GM12878 (cell line): Measurements from ENCODE around the gene CCDC12.

ENCODE experiments used
- CBX5 ChIP-seq: sonication (generic); IDR thresholded peaks from 2 replicates; pipeline ENCODE4 v1.6.1; 2016; ENCODE audit warnings: low read depth, moderate library complexity, mild to moderate bottlenecking, inconsistent platforms
- CHD4 ChIP-seq: fragments of 200-600 bp; sonication (generic); IDR thresholded peaks from 2 replicates; pipeline ENCODE4 v1.6.1; 2016; ENCODE audit warnings: mild to moderate bottlenecking
- POLR2AphosphoS5 ChIP-seq: IDR thresholded peaks from 2 replicates; pipeline ENCODE4 v1.6.1; 2011; ENCODE audit warnings: mild to moderate bottlenecking, low read length, inconsistent platforms
- ZNF24 ChIP-seq: fragments of 450-650 bp; IDR thresholded peaks from 2 replicates; pipeline ENCODE4 v1.6.1; 2017; ENCODE audit warnings: antibody characterized with exemption, mild to moderate bottlenecking
- TF ChIP-seq, protein P1 (sequence below), 3 experiments: IDR thresholded peaks in 2 of 3; conservative IDR thresholded peaks in 1 of 3; 2 replicates each; pipeline ENCODE4 v1.5.1; 2011; ENCODE audit warnings: low read depth in 3 of 3, low read length in 3 of 3, mild to moderate bottlenecking in 3 of 3, control low read depth in 2 of 3, moderate library complexity in 2 of 3, inconsistent platforms in 1 of 3, mixed read lengths in 1 of 3; ENCODE audit not compliant: control insufficient read depth in 2 of 3, insufficient read depth in 1 of 3; ENCODE audit errors: extremely low read depth in 1 of 3
- TF ChIP-seq, protein P2 (sequence below): fragments of 450-650 bp; IDR thresholded peaks from 2 replicates; pipeline ENCODE4 v1.6.1; 2017; ENCODE audit warnings: antibody characterized with exemption, mild to moderate bottlenecking, moderate library complexity

DNA sequence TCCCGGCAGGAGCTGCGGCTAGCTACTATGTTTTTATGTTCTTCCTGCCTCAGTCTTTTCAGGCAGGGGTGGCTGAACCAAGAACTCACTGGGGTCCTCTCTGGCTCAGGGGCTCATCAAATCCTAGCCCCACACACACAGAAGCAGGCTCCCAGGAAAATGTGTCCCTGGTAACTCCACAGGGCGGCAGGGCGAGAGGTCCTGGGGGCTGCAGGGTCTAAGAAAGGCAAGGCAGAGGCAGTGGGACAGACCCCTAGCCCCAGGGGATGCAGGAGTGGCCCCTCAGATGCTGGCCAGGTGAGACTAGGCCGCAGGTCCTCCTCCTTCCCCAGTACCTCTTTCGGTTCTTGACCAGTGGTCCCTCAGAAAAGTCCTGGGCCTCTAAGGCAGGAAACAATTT is 50.1 kb downstream of the CCDC12 start:
- TF ChIP-seq CBX5, result no peak; the same call in 1 of the 2 replicates
- TF ChIP-seq POLR2AphosphoS5, result no peak
- no peak for TF ChIP-seq CHD4
- TF ChIP-seq, protein P1, sequence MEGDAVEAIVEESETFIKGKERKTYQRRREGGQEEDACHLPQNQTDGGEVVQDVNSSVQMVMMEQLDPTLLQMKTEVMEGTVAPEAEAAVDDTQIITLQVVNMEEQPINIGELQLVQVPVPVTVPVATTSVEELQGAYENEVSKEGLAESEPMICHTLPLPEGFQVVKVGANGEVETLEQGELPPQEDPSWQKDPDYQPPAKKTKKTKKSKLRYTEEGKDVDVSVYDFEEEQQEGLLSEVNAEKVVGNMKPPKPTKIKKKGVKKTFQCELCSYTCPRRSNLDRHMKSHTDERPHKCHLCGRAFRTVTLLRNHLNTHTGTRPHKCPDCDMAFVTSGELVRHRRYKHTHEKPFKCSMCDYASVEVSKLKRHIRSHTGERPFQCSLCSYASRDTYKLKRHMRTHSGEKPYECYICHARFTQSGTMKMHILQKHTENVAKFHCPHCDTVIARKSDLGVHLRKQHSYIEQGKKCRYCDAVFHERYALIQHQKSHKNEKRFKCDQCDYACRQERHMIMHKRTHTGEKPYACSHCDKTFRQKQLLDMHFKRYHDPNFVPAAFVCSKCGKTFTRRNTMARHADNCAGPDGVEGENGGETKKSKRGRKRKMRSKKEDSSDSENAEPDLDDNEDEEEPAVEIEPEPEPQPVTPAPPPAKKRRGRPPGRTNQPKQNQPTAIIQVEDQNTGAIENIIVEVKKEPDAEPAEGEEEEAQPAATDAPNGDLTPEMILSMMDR (IDR thresholded peaks at IDR 0.05 in 2 of 3, conservative IDR thresholded peaks at IDR 0.05 in 1 of 3; ENCODE audit: control insufficient read depth in 2 of 3, extremely low read depth in 1 of 3, insufficient read depth in 1 of 3, low read depth in 3 of 3, low read length in 3 of 3), result no peak
- no peak for TF ChIP-seq ZNF24
- TF ChIP-seq, protein P2, sequence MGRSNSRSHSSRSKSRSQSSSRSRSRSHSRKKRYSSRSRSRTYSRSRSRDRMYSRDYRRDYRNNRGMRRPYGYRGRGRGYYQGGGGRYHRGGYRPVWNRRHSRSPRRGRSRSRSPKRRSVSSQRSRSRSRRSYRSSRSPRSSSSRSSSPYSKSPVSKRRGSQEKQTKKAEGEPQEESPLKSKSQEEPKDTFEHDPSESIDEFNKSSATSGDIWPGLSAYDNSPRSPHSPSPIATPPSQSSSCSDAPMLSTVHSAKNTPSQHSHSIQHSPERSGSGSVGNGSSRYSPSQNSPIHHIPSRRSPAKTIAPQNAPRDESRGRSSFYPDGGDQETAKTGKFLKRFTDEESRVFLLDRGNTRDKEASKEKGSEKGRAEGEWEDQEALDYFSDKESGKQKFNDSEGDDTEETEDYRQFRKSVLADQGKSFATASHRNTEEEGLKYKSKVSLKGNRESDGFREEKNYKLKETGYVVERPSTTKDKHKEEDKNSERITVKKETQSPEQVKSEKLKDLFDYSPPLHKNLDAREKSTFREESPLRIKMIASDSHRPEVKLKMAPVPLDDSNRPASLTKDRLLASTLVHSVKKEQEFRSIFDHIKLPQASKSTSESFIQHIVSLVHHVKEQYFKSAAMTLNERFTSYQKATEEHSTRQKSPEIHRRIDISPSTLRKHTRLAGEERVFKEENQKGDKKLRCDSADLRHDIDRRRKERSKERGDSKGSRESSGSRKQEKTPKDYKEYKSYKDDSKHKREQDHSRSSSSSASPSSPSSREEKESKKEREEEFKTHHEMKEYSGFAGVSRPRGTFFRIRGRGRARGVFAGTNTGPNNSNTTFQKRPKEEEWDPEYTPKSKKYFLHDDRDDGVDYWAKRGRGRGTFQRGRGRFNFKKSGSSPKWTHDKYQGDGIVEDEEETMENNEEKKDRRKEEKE, result no peak
